GM12878 (cell line): ENCODE results near the gene ANO9. TPM values are rescaled to one million over a fixed set of nuclear protein-coding genes. Genes with fewer than 3 reads are reported as not detected.

Experiments used
- ATAC-seq: fragments of 200-7000 bp; cut with Tn5 transposase; 3 replicates; pipeline ENCODE4 v1.9.1; 2020; ENCODE audit warnings: mild to moderate bottlenecking, moderate library complexity
- BruUV-seq: library from RNA; stranded (reverse); fragments of 400-500 nt; replicated peaks from 2 replicates; lab custom pipeline; 2021; lab: Mats Ljungman, UMichigan
- CTCF ChIA-PET: fragments of 300-600 bp; sonication (Branson Sonifier 250); formaldehyde crosslinking; extraction: SDS; loops from one replicate; lab custom pipeline; 2021; ENCODE audit warnings: inconsistent platforms; lab: Yijun Ruan, JAX
- POLR2A ChIA-PET: fragments of 350-600 bp; formaldehyde crosslinking; extraction: SDS; loops from one replicate; lab custom pipeline; 2021; ENCODE audit warnings: inconsistent platforms; lab: Charles Lee
- RAD21 ChIA-PET: fragments of 300-600 bp; sonication (Branson Sonifier 250); formaldehyde crosslinking; loops from one replicate; lab custom pipeline; 2023; ENCODE audit warnings: antibody characterized with exemption; ENCODE audit not compliant: unreplicated experiment; lab: Charles Lee
- SMC1A ChIA-PET: fragments of 300-600 bp; sonication (Branson Sonifier 250); formaldehyde crosslinking; loops from one replicate; lab custom pipeline; 2023; ENCODE audit not compliant: unreplicated experiment, uncharacterized antibody; lab: Charles Lee
- DNase-seq: peaks from one replicate; pipeline ENCODE4 v3.0.0-alpha.2; 2011; ENCODE audit warnings: low read depth, low spot score
- FAIRE-seq: peaks from 3 replicates; lab custom pipeline; 2011; peaks lifted over from hg19 to GRCh38; lab: Jason Lieb, UNC
- H2AFZ ChIP-seq: 2 replicates; pipeline ENCODE4 v1.6.0; 2011; ENCODE audit warnings: low read depth, low read length, control low read depth; ENCODE audit not compliant: control insufficient read depth
- H3K27ac ChIP-seq: 2 replicates; pipeline ENCODE4 v1.5.1; 2011; ENCODE audit warnings: control low read depth; ENCODE audit not compliant: control insufficient read depth, insufficient read depth
- H3K27me3 ChIP-seq, 2 experiments: replicated peaks in 1 of 2; 2 replicates each; pipeline versions ENCODE4 v1.6.0 to v1.6.1; 2011; ENCODE audit warnings: low read length in 1 of 2; ENCODE audit not compliant: control insufficient read depth in 2 of 2, insufficient read depth in 2 of 2
- H3K36me3 ChIP-seq, 2 experiments: 2 replicates each; pipeline ENCODE4 v1.5.1; 2011; ENCODE audit warnings: low read length in 1 of 2; ENCODE audit not compliant: control insufficient read depth in 2 of 2, insufficient read depth in 2 of 2
- H3K4me1 ChIP-seq: 2 replicates; pipeline ENCODE4 v1.6.1; 2011; ENCODE audit warnings: mild to moderate bottlenecking, low read length, moderate library complexity, mixed read lengths; ENCODE audit not compliant: control insufficient read depth, insufficient read depth
- H3K4me2 ChIP-seq: 2 replicates; pipeline ENCODE4 v1.6.0; 2011; ENCODE audit warnings: control low read depth; ENCODE audit not compliant: control insufficient read depth, insufficient read depth
- H3K4me3 ChIP-seq: fragments of 200-600 bp; sonication (generic); 2 replicates; pipeline ENCODE4 v1.5.1; 2016
- H3K79me2 ChIP-seq: 2 replicates; pipeline ENCODE4 v1.6.0; 2011; ENCODE audit warnings: low read length; ENCODE audit not compliant: control insufficient read depth, insufficient read depth
- H3K9ac ChIP-seq: 2 replicates; pipeline ENCODE4 v1.8.0; 2011; ENCODE audit warnings: low read length, control low read depth, mixed read lengths; ENCODE audit not compliant: control insufficient read depth, insufficient read depth
- H3K9me3 ChIP-seq: replicated peaks from 3 replicates; pipeline ENCODE4 v1.5.1; 2011; ENCODE audit warnings: mild to moderate bottlenecking, low read length; ENCODE audit not compliant: control insufficient read depth, insufficient read depth
- H4K20me1 ChIP-seq: 2 replicates; pipeline ENCODE4 v1.6.0; 2011; ENCODE audit not compliant: control insufficient read depth, insufficient read depth
- ESRRA ChIP-seq: IDR thresholded peaks from 2 replicates; pipeline ENCODE4 v1.6.1; 2012; ENCODE audit warnings: mild to moderate bottlenecking, low read length, improper control_type of control experiment
- KLF5 ChIP-seq: fragments of 450-650 bp; IDR thresholded peaks from 2 replicates; pipeline ENCODE4 v1.6.1; 2014; ENCODE audit warnings: mild to moderate bottlenecking; ENCODE audit not compliant: partially characterized antibody
- NFIC ChIP-seq: IDR thresholded peaks from 2 replicates; pipeline ENCODE4 v1.6.1; 2012; ENCODE audit warnings: low read depth, mild to moderate bottlenecking, inconsistent platforms, low read length, moderate library complexity
- POLR2AphosphoS5 ChIP-seq: IDR thresholded peaks from 2 replicates; pipeline ENCODE4 v1.6.1; 2011; ENCODE audit warnings: mild to moderate bottlenecking, low read length, inconsistent platforms
- RBBP5 ChIP-seq: fragments of 200-600 bp; sonication (generic); conservative IDR thresholded peaks from 2 replicates; pipeline ENCODE4 v1.6.1; 2016
- RELA ChIP-seq: fragments of 450-650 bp; IDR thresholded peaks from 2 replicates; pipeline ENCODE4 v1.8.0; 2014; ENCODE audit warnings: borderline replicate concordance; ENCODE audit not compliant: partially characterized antibody
- SP1 ChIP-seq: IDR thresholded peaks from one replicate; pipeline ENCODE4 v1.6.1; 2011; ENCODE audit warnings: low read depth, low read length
- TCF7 ChIP-seq: IDR thresholded peaks from 2 replicates; pipeline ENCODE4 v1.6.1; 2014; ENCODE audit warnings: antibody characterized with exemption, borderline replicate concordance
- ZZZ3 ChIP-seq: IDR thresholded peaks from 2 replicates; pipeline ENCODE4 v1.6.1; 2011; ENCODE audit warnings: low read depth; ENCODE audit not compliant: control insufficient read depth, insufficient read length
- WGBS: methylation state at CpG from one replicate; pipeline ENCODE4 v1.1.6; 2016; ENCODE audit warnings: low lambda C conversion rate; ENCODE audit not compliant: insufficient replicate concordance, insufficient coverage; ENCODE audit errors: missing lambda C conversion rate; 5-methylcytosine and 5-hydroxymethylcytosine counted together
- in situ Hi-C: fragments of 300-500 bp; cut with MboI; formaldehyde crosslinking; loops from 9 replicates; pipeline ENCODE4 v1.14.3; 2018; ENCODE audit warnings: mixed read lengths
- intact Hi-C: fragments of 100-400 bp; cut with micrococcal nuclease; formaldehyde crosslinking; loops from one replicate; pipeline ENCODE4 v1.14.2; 2022; ENCODE audit not compliant: unreplicated experiment
- polyA plus RNA-seq, 11 experiments: library from polyadenylated mRNA; depleted of rRNA in 4 of 11; unstranded in 6 of 11; stranded (reverse) in 5 of 11; fragments of >200 nt; fragmentation: Nextera tagmentation in 4 of 11; fragmentation: Illumina TruSeq in 1 of 11; extraction: Ambion mirVana in 4 of 11; extraction: Trizol in 1 of 11; gene quantifications; 1 replicate in 1 of 11; 2 replicates in 10 of 11; pipeline versions ENCODE4 v1.2.1 to v1.2.3, GENCODE V29; 2011 to 2016; ENCODE audit warnings: inconsistent platforms in 2 of 11, missing spikeins in 2 of 11, low read depth in 1 of 11
- total RNA-seq, 4 experiments: library from RNA; depleted of rRNA in 3 of 4; stranded (reverse); fragments of >200 nt in 3 of 4; fragmentation: Illumina TruSeq in 1 of 4; extraction: Trizol in 1 of 4; gene quantifications; 2 replicates each; pipeline versions ENCODE4 v1.2.1 to v1.2.3, GENCODE V29; 2013 to 2021
- TF ChIP-seq, protein P1 (sequence below): fragments of 150-350 bp; IDR thresholded peaks from 2 replicates; pipeline ENCODE4 v1.6.1; 2014; ENCODE audit warnings: mild to moderate bottlenecking, low read depth, low read length
- TF ChIP-seq, protein P2 (sequence below): fragments of 450-650 bp; conservative IDR thresholded peaks from 2 replicates; pipeline ENCODE4 v1.6.1; 2017; ENCODE audit warnings: mild to moderate bottlenecking, moderate library complexity
- TF ChIP-seq, protein P3 (sequence below): fragments of 450-650 bp; IDR thresholded peaks from 2 replicates; pipeline ENCODE4 v1.6.1; 2017; ENCODE audit warnings: mild to moderate bottlenecking, moderate library complexity

Gene ANO9
- total and polyA plus RNA-seq, 10 of the 15 experiments (the other 5 are each of a cell fraction or from before 2014, with no cell fraction given) = 0.21 to 42.3 (median 12.0) TPM

DNA sequence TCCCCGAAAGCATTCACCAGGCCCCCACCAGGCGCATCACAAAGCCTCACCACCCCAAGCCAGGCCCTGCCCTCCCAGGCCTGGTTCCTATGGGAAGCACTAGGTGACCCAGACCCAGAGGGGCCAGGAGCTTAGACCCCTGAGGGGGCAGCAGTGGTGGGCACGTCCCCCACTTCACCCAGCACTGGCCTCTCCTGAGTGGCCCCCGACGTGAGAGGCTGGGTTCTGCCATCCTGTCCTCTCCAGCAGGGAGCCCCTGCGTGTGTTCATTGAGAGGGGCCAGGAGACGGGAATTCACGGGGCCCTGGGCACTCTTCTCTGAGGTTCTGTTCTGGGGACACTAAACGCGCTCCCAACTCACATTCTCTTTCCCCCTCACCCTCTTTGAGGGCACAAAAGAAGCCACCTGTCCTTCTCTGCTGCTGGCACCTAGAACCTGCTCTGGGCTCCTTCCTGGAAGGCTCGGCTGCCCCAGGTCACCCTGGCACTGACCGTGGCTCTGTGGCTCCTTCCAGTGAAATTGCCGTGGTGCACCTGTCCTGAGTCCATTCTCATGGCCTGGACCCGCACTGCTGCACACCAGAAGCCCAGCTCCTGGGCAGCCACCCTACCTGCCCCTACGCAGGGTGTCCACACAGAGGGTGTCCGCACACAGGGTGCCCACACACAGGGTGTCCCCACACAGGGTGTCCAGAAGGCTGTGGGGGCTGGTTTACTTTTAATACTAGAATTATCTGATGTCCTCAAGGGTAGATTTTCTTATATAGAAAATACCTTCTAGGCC is 20.5 kb upstream of the ANO9 start:
- ChIA-PET SMC1A (no interaction called here), POLR2A (interaction anchor here (0.6 to 1.2 kb wide), 2 partner anchors 9 to 15 kb away, joined by 3 read pairs; no protein-coding TSS in a partner anchor), RAD21 (no interaction called here), CTCF (no interaction called here)
- intact Hi-C loops (no loop called here), in situ Hi-C loops (no loop called here)
- BruUV-seq = no TSS peak
- Histone ChIP-seq H3K4me3 (no peak overlapping the region), H3K9ac (no peak overlapping the region), H2AFZ (no peak overlapping the region), H3K9me3 (no peaks in the 10 kb centered on the region), H3K27ac (no peak overlapping the region), H3K79me2 (no peaks in the 10 kb centered on the region), H3K36me3 (peaks cover 0 to 3% of the 10 kb centered on the region in 2 experiments; a peak in 2 of 4 replicates), H3K4me1 (peaks cover 7% of the 10 kb centered on the region), H3K4me2 (no peak overlapping the region), H3K27me3 (no peaks in the 10 kb centered on the region), H4K20me1 (no peaks in the 10 kb centered on the region)
- FAIRE-seq = no peak
- WGBS = 89% methylated on average over 15 of the region's 16 CpGs
- no peak for TF ChIP-seq KLF5
- TF ChIP-seq RELA = no peak
- no peak for TF ChIP-seq POLR2AphosphoS5
- TF ChIP-seq ESRRA = no peak
- no peak for TF ChIP-seq ZZZ3
- TF ChIP-seq, protein P1, sequence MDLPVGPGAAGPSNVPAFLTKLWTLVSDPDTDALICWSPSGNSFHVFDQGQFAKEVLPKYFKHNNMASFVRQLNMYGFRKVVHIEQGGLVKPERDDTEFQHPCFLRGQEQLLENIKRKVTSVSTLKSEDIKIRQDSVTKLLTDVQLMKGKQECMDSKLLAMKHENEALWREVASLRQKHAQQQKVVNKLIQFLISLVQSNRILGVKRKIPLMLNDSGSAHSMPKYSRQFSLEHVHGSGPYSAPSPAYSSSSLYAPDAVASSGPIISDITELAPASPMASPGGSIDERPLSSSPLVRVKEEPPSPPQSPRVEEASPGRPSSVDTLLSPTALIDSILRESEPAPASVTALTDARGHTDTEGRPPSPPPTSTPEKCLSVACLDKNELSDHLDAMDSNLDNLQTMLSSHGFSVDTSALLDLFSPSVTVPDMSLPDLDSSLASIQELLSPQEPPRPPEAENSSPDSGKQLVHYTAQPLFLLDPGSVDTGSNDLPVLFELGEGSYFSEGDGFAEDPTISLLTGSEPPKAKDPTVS = no peak
- TF ChIP-seq TCF7 = no peak
- TF ChIP-seq RBBP5 = no peak
- TF ChIP-seq NFIC = no peak
- TF ChIP-seq, protein P2, sequence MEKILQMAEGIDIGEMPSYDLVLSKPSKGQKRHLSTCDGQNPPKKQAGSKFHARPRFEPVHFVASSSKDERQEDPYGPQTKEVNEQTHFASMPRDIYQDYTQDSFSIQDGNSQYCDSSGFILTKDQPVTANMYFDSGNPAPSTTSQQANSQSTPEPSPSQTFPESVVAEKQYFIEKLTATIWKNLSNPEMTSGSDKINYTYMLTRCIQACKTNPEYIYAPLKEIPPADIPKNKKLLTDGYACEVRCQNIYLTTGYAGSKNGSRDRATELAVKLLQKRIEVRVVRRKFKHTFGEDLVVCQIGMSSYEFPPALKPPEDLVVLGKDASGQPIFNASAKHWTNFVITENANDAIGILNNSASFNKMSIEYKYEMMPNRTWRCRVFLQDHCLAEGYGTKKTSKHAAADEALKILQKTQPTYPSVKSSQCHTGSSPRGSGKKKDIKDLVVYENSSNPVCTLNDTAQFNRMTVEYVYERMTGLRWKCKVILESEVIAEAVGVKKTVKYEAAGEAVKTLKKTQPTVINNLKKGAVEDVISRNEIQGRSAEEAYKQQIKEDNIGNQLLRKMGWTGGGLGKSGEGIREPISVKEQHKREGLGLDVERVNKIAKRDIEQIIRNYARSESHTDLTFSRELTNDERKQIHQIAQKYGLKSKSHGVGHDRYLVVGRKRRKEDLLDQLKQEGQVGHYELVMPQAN = no peak
- no peak for TF ChIP-seq SP1
- TF ChIP-seq, protein P3, sequence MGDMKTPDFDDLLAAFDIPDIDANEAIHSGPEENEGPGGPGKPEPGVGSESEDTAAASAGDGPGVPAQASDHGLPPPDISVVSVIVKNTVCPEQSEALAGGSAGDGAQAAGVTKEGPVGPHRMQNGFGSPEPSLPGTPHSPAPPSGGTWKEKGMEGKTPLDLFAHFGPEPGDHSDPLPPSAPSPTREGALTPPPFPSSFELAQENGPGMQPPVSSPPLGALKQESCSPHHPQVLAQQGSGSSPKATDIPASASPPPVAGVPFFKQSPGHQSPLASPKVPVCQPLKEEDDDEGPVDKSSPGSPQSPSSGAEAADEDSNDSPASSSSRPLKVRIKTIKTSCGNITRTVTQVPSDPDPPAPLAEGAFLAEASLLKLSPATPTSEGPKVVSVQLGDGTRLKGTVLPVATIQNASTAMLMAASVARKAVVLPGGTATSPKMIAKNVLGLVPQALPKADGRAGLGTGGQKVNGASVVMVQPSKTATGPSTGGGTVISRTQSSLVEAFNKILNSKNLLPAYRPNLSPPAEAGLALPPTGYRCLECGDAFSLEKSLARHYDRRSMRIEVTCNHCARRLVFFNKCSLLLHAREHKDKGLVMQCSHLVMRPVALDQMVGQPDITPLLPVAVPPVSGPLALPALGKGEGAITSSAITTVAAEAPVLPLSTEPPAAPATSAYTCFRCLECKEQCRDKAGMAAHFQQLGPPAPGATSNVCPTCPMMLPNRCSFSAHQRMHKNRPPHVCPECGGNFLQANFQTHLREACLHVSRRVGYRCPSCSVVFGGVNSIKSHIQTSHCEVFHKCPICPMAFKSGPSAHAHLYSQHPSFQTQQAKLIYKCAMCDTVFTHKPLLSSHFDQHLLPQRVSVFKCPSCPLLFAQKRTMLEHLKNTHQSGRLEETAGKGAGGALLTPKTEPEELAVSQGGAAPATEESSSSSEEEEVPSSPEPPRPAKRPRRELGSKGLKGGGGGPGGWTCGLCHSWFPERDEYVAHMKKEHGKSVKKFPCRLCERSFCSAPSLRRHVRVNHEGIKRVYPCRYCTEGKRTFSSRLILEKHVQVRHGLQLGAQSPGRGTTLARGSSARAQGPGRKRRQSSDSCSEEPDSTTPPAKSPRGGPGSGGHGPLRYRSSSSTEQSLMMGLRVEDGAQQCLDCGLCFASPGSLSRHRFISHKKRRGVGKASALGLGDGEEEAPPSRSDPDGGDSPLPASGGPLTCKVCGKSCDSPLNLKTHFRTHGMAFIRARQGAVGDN = no peak
- no peak for DNase-seq
- ATAC-seq = no peak
